HCT116 (cell line): Measurements from ENCODE around the gene OSCP1. TPM values are rescaled to one million over a fixed set of nuclear protein-coding genes. Genes with fewer than 3 reads are reported as not detected.

Experiments used
- ATAC-seq: fragments of 200-7000 bp; cut with Tn5 transposase; 2 replicates; pipeline ENCODE4 v1.9.1; 2020; ENCODE audit warnings: mild to moderate bottlenecking, moderate library complexity
- BruUV-seq: library from RNA; stranded (reverse); fragments of 400-500 nt; replicated peaks from 2 replicates; lab custom pipeline; 2021; lab: Mats Ljungman, UMichigan
- CTCF ChIA-PET: fragments of 300-600 bp; sonication (Branson Sonifier 250); formaldehyde crosslinking; loops from one replicate; lab custom pipeline; 2021; ENCODE audit warnings: antibody characterized with exemption; lab: Charles Lee
- POLR2A ChIA-PET: fragments of 300-600, 350-600 bp; sonication (Branson Sonifier 250); formaldehyde crosslinking; loops from one replicate; lab custom pipeline; 2021; ENCODE audit warnings: antibody characterized with exemption; lab: Charles Lee
- RAD21 ChIA-PET, 2 experiments: fragments of 300-600 bp; sonication (Branson Sonifier 250); formaldehyde crosslinking; loops; one replicate each; lab custom pipeline; 2023; ENCODE audit warnings: low total read pairs in 2 of 2; ENCODE audit not compliant: uncharacterized antibody in 2 of 2, unreplicated experiment in 2 of 2, low non-redundant PET in 1 of 2; lab: Charles Lee
- DNase-seq: peaks from one replicate; pipeline ENCODE4 v3.0.0-alpha.2; 2010; ENCODE audit warnings: low read depth, low spot score
- H2AFZ ChIP-seq: fragments of 200-600 bp; shearing (Covaris generic), sonication (generic); 2 replicates; pipeline ENCODE4 v1.6.1; 2017; ENCODE audit warnings: low read depth, mixed run types, mixed read lengths, antibody characterized with exemption, low read length; ENCODE audit not compliant: poor library complexity, severe bottlenecking
- H3K27ac ChIP-seq: 2 replicates; pipeline ENCODE4 v1.5.1; 2012; ENCODE audit warnings: low read depth, low read length
- H3K27me3 ChIP-seq: fragments of 200-600 bp; sonication (generic); 2 replicates; pipeline ENCODE4 v1.6.1; 2016; ENCODE audit warnings: mixed run types, low read length, mixed read lengths; ENCODE audit not compliant: insufficient read depth
- H3K36me3 ChIP-seq, 2 experiments: fragments of 200-500 bp in 1 of 2; fragments of 200-600 bp in 1 of 2; sonication (Bioruptor generic) in 1 of 2; sonication (generic) in 1 of 2; 2 replicates each; pipeline versions ENCODE4 v1.5.1 to v1.6.1; 2014 to 2016; ENCODE audit warnings: low read length in 2 of 2, inconsistent platforms in 1 of 2, mixed read lengths in 1 of 2, mixed run types in 1 of 2; ENCODE audit not compliant: insufficient read depth in 2 of 2, control insufficient read depth in 1 of 2
- H3K4me1 ChIP-seq, 2 experiments: fragments of 200-600 bp in 1 of 2; sonication (generic) in 1 of 2; 2 replicates each; pipeline versions ENCODE4 v1.5.1 to v1.6.1; 2012 to 2017; ENCODE audit warnings: low read length in 2 of 2, inconsistent platforms in 1 of 2, mild to moderate bottlenecking in 1 of 2, mixed read lengths in 1 of 2, mixed run types in 1 of 2, moderate library complexity in 1 of 2; ENCODE audit not compliant: insufficient read depth in 2 of 2, control insufficient read depth in 1 of 2
- H3K4me2 ChIP-seq: fragments of 200-600 bp; sonication (generic); 2 replicates; pipeline ENCODE4 v1.6.1; 2017; ENCODE audit warnings: mixed run types, low read length, mixed read lengths
- H3K4me3 ChIP-seq, 2 experiments: fragments of 200-600 bp in 1 of 2; sonication (generic) in 1 of 2; replicated peaks in 1 of 2; 2 replicates each; pipeline ENCODE4 v1.5.1; 2011 to 2016; ENCODE audit warnings: low read length in 2 of 2, control low read depth in 1 of 2, low read depth in 1 of 2, mild to moderate bottlenecking in 1 of 2, mixed read lengths in 1 of 2, mixed run types in 1 of 2
- H3K79me2 ChIP-seq: fragments of 200-600 bp; sonication (generic); 2 replicates; pipeline ENCODE4 v1.6.1; 2017; ENCODE audit warnings: mild to moderate bottlenecking, mixed run types, low read length, moderate library complexity, mixed read lengths; ENCODE audit not compliant: insufficient read depth
- H3K9ac ChIP-seq: fragments of 200-600 bp; sonication (generic); 2 replicates; pipeline ENCODE4 v1.6.1; 2016; ENCODE audit warnings: low read length, mixed read lengths
- H3K9me2 ChIP-seq: fragments of 200-600 bp; sonication (generic), shearing (Covaris generic); 2 replicates; pipeline ENCODE4 v1.6.1; 2017; ENCODE audit warnings: mixed run types, mild to moderate bottlenecking, moderate library complexity; ENCODE audit not compliant: insufficient read depth
- H3K9me3 ChIP-seq, 2 experiments: fragments of 200-500 bp in 1 of 2; fragments of 200-600 bp in 1 of 2; sonication (Bioruptor generic) in 1 of 2; sonication (generic) in 1 of 2; 2 replicates each; pipeline ENCODE4 v1.6.1; 2014 to 2017; ENCODE audit warnings: low read length in 2 of 2, mixed read lengths in 2 of 2, inconsistent platforms in 1 of 2, low read depth in 1 of 2, mild to moderate bottlenecking in 1 of 2, mixed run types in 1 of 2, moderate library complexity in 1 of 2; ENCODE audit not compliant: control insufficient read depth in 1 of 2, insufficient read depth in 1 of 2
- H4K20me1 ChIP-seq: fragments of 200-600 bp; sonication (generic), shearing (Covaris generic); 2 replicates; pipeline ENCODE4 v1.6.1; 2017; ENCODE audit warnings: mixed run types, mild to moderate bottlenecking, moderate library complexity; ENCODE audit not compliant: insufficient read depth
- CBX3 ChIP-seq: IDR thresholded peaks from 2 replicates; pipeline ENCODE4 v1.6.1; 2012; ENCODE audit warnings: low read depth
- CEBPB ChIP-seq: IDR thresholded peaks from 2 replicates; pipeline ENCODE4 v1.6.1; 2012; ENCODE audit warnings: low read depth
- CTCF ChIP-seq, 3 experiments: fragments of 200-600 bp in 1 of 3; sonication (generic) in 1 of 3; IDR thresholded peaks in 2 of 3; conservative IDR thresholded peaks in 1 of 3; 2 replicates each; pipeline ENCODE4 v1.5.1; 2012 to 2017; ENCODE audit warnings: low read depth in 2 of 3, low read length in 2 of 3, antibody characterized with exemption in 1 of 3, borderline replicate concordance in 1 of 3, control low read depth in 1 of 3, mild to moderate bottlenecking in 1 of 3, mixed read lengths in 1 of 3, mixed run types in 1 of 3, moderate library complexity in 1 of 3; ENCODE audit not compliant: insufficient read depth in 1 of 3
- EGR1 ChIP-seq: IDR thresholded peaks from 2 replicates; pipeline ENCODE4 v1.6.1; 2012; ENCODE audit warnings: low read depth
- ELF1 ChIP-seq: IDR thresholded peaks from 2 replicates; pipeline ENCODE4 v1.6.1; 2012; ENCODE audit warnings: low read depth, borderline replicate concordance
- EZH2 ChIP-seq: fragments of 200-600 bp; sonication (generic); IDR thresholded peaks from 2 replicates; pipeline ENCODE4 v1.6.1; 2017; ENCODE audit warnings: antibody characterized with exemption, mixed run types
- FOSL1 ChIP-seq: IDR thresholded peaks from 2 replicates; pipeline ENCODE4 v1.6.1; 2012; ENCODE audit warnings: low read depth
- RAD21 ChIP-seq: IDR thresholded peaks from 2 replicates; pipeline ENCODE4 v1.6.1; 2012; ENCODE audit warnings: low read depth, mild to moderate bottlenecking
- YY1 ChIP-seq: IDR thresholded peaks from 2 replicates; pipeline ENCODE4 v1.6.1; 2011; ENCODE audit warnings: low read length, low read depth, moderate library complexity, mild to moderate bottlenecking; ENCODE audit not compliant: insufficient replicate concordance; ENCODE audit errors: extremely low read depth
- ZNF274 ChIP-seq: fragments of 200-500 bp; sonication (Bioruptor generic); IDR thresholded peaks from 2 replicates; pipeline ENCODE4 v1.6.1; 2014; ENCODE audit warnings: mild to moderate bottlenecking, low read depth, low read length, inconsistent platforms
- intact Hi-C: fragments of 100-400 bp; cut with micrococcal nuclease; formaldehyde crosslinking; loops from 2 replicates; pipeline ENCODE4 v1.10.0; 2022
- total RNA-seq: library from RNA; stranded (reverse); gene quantifications from one replicate; pipeline ENCODE4 v1.2.1, GENCODE V29; 2021; ENCODE audit not compliant: unreplicated experiment

Gene OSCP1
- total RNA-seq, 1 experiment from 2014 or later, result 4.1 TPM

- DNase-seq (no peak), ATAC-seq (no peak)
- no peaks in the 10 kb centered on the region for H3K79me2 ChIP-seq
- no peaks in the 10 kb centered on the region for H4K20me1 ChIP-seq
- POLR2A ChIA-PET, result no interaction called here
- H3K9me2 ChIP-seq, result no peaks in the 10 kb centered on the region
- H3K9me3 ChIP-seq, result no peaks in the 10 kb centered on the region
- H3K27ac ChIP-seq, result no peak overlapping the region
- H3K4me2 ChIP-seq, result no peak overlapping the region
- no peak for TF ChIP-seq YY1
- TF ChIP-seq EZH2, result no peak
- no peak for TF ChIP-seq EGR1
- no peak for TF ChIP-seq FOSL1
- TF ChIP-seq CBX3, result no peak
- TF ChIP-seq RAD21, result no peak
- intact Hi-C loops, result no loop called here
- no peaks in the 10 kb centered on the region for H3K36me3 ChIP-seq
- RAD21 ChIA-PET, result no interaction called here
- no peaks in the 10 kb centered on the region for H3K27me3 ChIP-seq
- no peak overlapping the region for H3K4me3 ChIP-seq
- BruUV-seq, result no TSS peak
- peaks cover 13 to 18% of the 10 kb centered on the region in 2 experiments for H3K4me1 ChIP-seq
- CTCF ChIA-PET, result no interaction called here
- no peak overlapping the region for H3K9ac ChIP-seq
- H2AFZ ChIP-seq, result no peak overlapping the region
These were observed 17.6 kb downstream of the OSCP1 start for GRCh38 chr1:36432616-36433015.

DNA sequence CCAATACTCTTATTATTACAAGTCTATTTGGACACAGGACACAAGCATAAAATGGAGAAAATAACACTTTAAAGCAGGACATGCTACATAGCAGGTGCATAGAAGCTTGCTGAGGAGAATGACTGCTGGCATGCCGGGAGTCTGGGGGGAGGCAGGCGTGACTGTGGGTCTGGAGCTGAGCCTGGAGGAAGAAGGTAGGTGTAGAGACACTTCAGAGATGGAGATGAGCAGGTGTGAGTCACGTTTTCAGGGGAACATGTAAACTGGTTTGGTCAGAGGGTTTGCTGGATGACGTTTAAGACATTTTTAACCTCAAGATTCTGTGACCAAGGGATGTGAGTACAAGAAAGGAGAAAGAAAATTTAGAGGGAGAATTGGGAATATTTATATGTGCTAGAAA, 24.5 kb downstream of the OSCP1 start:
- no peaks in the 10 kb centered on the region for H3K79me2 ChIP-seq
- H3K9ac ChIP-seq, result no peak overlapping the region
- TF ChIP-seq CBX3 (no peak), YY1 (no peak), CEBPB (no peak), ELF1 (no peak), ZNF274 (no peak), CTCF (IDR thresholded peaks at IDR 0.05 in 2 of 3, conservative IDR thresholded peaks at IDR 0.05 in 1 of 3; ENCODE audit: borderline replicate concordance in 1 of 3, insufficient read depth in 1 of 3, low read depth in 2 of 3, low read length in 2 of 3) (no peak), EZH2 (no peak), EGR1 (no peak)
- ATAC-seq (no peak), DNase-seq (no peak)
- H3K4me2 ChIP-seq, result no peak overlapping the region
- H2AFZ ChIP-seq, result no peak overlapping the region
- ChIA-PET CTCF (no interaction called here), RAD21 (no interaction called here), POLR2A (interaction anchor here (2.3 kb wide), 1 partner anchor 25 kb away, joined by 7 read pairs; no protein-coding TSS in a partner anchor)
- no peak overlapping the region for H3K4me3 ChIP-seq
- no peak overlapping the region for H3K27ac ChIP-seq
- no peaks in the 10 kb centered on the region for H4K20me1 ChIP-seq
- H3K36me3 ChIP-seq, result no peaks in the 10 kb centered on the region
- H3K27me3 ChIP-seq, result no peaks in the 10 kb centered on the region
- peaks cover 0 to 8% of the 10 kb centered on the region in 2 experiments; a peak in 1 of 4 replicates for H3K4me1 ChIP-seq
- H3K9me2 ChIP-seq, result no peaks in the 10 kb centered on the region
- H3K9me3 ChIP-seq, result no peaks in the 10 kb centered on the region
- intact Hi-C loops, result no loop called here
- no TSS peak for BruUV-seq
